Right ventricle myocardium inferior (tissue), 1 donor: ENCODE measurements around the gene LMF2. TPM values are rescaled to one million over a fixed set of nuclear protein-coding genes. Genes with fewer than 3 reads are reported as not detected.
A peak's percentile ranks its signal among the peaks of the same experiment; 100 is the strongest.

Experiments
- ATAC-seq: fragments of 200-7000 bp; cut with Tn5 transposase; one replicate; pipeline ENCODE4 v1.9.1; 2020; ENCODE audit warnings: mild to moderate bottlenecking, moderate library complexity
- DNase-seq: peaks from one replicate; pipeline ENCODE4 v3.0.0; 2021; ENCODE audit errors: missing footprints
- intact Hi-C: fragments of 100-400 bp; cut with DNase I; formaldehyde crosslinking; loops from one replicate; pipeline ENCODE4 v1.11.0; 2022
- total RNA-seq: library from RNA; stranded (reverse); fragmentation: NEBNext Ultra II Directional; extraction: Animal tissue kit (Norgen Biotek cat#: 25700); gene quantifications from one replicate; pipeline ENCODE4 v1.2.1, GENCODE V29; 2021
- donor health status: DM: no; HTN: yes; CAD: no; lungs with severe emphysema.

The LMF2 gene
- total RNA-seq, 1 donor from 2014 or later, result 24.9 TPM

- DNase-seq, result no peak
- intact Hi-C loops, result no loop called here
- ATAC-seq, result no peak
These were observed 47.9 kb downstream of the LMF2 start for GRCh38 chr22:50459496-50460140.

- intact Hi-C loops, result no loop called here
- ATAC-seq, result no peak
- no peak for DNase-seq
These were observed 48.5 kb downstream of the LMF2 start for GRCh38 chr22:50459016-50459415.

- DNase-seq (peak; percentile 58), ATAC-seq (no peak)
- intact Hi-C loops, result no loop called here
These were observed 50.9 kb downstream of the LMF2 start for GRCh38 chr22:50456466-50457234.

GRCh38 chr22:50456026-50456425, 51.5 kb downstream of the LMF2 start:
- no peak for ATAC-seq
- DNase-seq, result no peak
- intact Hi-C loops, result no loop called here

- ATAC-seq (no peak), DNase-seq (peak; percentile 57)
- intact Hi-C loops, result no loop called here
These were observed 52.3 kb downstream of the LMF2 start for GRCh38 chr22:50455201-50455600.

GRCh38 chr22:50454556-50455075, 52.9 kb downstream of the LMF2 start:
- ATAC-seq (no peak), DNase-seq (peak; percentile 67)
- intact Hi-C loops, result no loop called here

Other genes starting within 250 kb of the LMF2 start
- 18.2 TPM for gene MAPK12, start 246.0 kb downstream of the LMF2 start, total RNA-seq
- gene MAPK11, start 237.3 kb downstream of the LMF2 start, total RNA-seq, result 10.0 TPM
- 70.6 TPM for gene PLXNB2, start 200.1 kb downstream of the LMF2 start, total RNA-seq
- 1.7 TPM for gene DENND6B, start 180.7 kb downstream of the LMF2 start, total RNA-seq
- 42.4 TPM for gene PPP6R2, start 164.4 kb downstream of the LMF2 start, total RNA-seq
- 47.7 TPM for gene SBF1, start 32.7 kb downstream of the LMF2 start, total RNA-seq
- gene ADM2, start 26.2 kb downstream of the LMF2 start, total RNA-seq, result not detected
- not detected for gene MIOX, start 20.8 kb downstream of the LMF2 start, total RNA-seq
- gene NCAPH2, start 522 bp upstream of the LMF2 start, total RNA-seq, result 26.7 TPM
- gene SCO2, start 17.9 kb upstream of the LMF2 start, total RNA-seq, result not detected
- 15.5 TPM for gene TYMP, start 22.3 kb upstream of the LMF2 start, total RNA-seq
- not detected for gene KLHDC7B, start 38.2 kb upstream of the LMF2 start, total RNA-seq
- not detected for gene SYCE3, start 55.2 kb upstream of the LMF2 start, total RNA-seq
- 370 TPM for gene CPT1B, start 70.7 kb upstream of the LMF2 start, total RNA-seq
- 37.8 TPM for gene CHKB, start 75.1 kb upstream of the LMF2 start, total RNA-seq
- 0.57 TPM for gene MAPK8IP2, start 93.1 kb upstream of the LMF2 start, total RNA-seq
- 21.3 TPM for gene ARSA, start 120.5 kb upstream of the LMF2 start, total RNA-seq
- gene SHANK3, start 165.1 kb upstream of the LMF2 start, total RNA-seq, result 22.2 TPM
- gene ACR, start 230.5 kb upstream of the LMF2 start, total RNA-seq, result 0.27 TPM